T-helper 1 cell treated with Interleukin-12 subunit alpha and Interleukin-12 subunit beta and Interleukin-4 antibody, amounts not matched to agents 30 μg/mL and 1 μg/mL, for 36 hours (primary cell): ENCODE data around the gene KRTAP12-2.

Source experiments
- H3K27ac Mint-ChIP-seq: one replicate; pipeline ENCODE4 v1.8.0; 2021; ENCODE audit warnings: mild to moderate bottlenecking, mixed read lengths
- H3K27me3 Mint-ChIP-seq: one replicate; pipeline ENCODE4 v1.8.0; 2021; ENCODE audit warnings: low read depth, mixed read lengths
- H3K36me3 Mint-ChIP-seq: one replicate; pipeline ENCODE4 v1.8.0; 2021; ENCODE audit warnings: low read depth, mixed read lengths
- H3K4me1 Mint-ChIP-seq: one replicate; pipeline ENCODE4 v1.8.0; 2021; ENCODE audit warnings: low read depth, mixed read lengths
- H3K4me3 Mint-ChIP-seq: one replicate; pipeline ENCODE4 v1.8.0; 2021; ENCODE audit warnings: mild to moderate bottlenecking, moderate library complexity, mixed read lengths
- H3K9me3 Mint-ChIP-seq: one replicate; pipeline ENCODE4 v1.8.0; 2021; ENCODE audit warnings: mixed read lengths

Gene KRTAP12-2, protein sequence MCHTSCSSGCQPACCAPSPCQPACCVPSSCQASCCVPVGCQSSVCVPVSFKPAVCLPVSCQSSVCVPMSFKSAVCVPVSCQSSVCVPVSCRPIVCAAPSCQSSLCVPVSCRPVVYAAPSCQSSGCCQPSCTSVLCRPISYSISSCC

DNA sequence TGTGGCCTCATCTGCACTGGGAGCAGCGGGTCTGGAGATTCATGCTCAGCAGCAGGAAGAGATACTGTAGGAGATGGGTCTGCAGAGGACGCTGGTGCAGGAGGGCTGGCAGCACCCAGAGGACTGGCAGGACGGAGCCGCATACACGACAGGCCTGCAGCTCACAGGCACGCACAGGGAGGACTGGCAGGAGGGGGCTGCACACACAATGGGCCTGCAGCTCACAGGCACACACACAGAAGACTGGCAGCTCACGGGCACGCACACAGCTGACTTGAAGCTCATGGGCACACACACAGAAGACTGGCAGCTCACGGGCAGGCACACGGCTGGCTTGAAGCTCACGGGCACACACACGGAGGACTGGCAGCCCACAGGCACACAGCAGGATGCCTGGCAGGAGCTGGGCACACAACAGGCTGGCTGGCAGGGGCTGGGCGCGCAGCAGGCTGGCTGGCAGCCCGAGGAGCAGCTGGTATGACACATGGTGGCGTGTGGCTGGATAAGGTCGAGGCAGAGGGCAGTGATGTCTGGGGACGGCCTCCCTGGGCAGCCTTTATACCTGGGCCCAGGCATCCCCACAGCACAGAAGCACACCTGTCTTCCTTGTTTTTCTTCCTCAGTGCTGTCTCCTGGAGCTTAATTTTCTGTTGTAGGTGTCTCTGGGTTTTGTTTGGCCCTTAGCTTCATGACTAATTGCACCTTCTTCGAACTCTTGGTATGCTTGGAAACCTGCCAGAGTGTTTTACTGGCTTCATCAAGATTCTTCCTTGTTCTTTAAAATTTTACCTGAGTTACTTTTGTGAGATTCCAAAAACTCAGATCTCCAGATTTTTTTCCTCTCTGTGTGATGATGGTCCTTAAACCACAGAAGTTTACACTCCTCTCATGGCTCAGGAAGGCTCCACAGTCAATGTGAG, at the start of gene KRTAP12-2:
KRTAP12-2 (minus strand) TSS at position 527 of the 920 bp plus-strand sequence; CDS start at position 486, 41 bp downstream.
- peaks cover 53% of the 10 kb centered on the region for H3K9me3 Mint-ChIP-seq
- no peak within 1 kb of the TSS for H3K27ac Mint-ChIP-seq
- H3K4me3 Mint-ChIP-seq = no peak within 1 kb of the TSS
- H3K36me3 Mint-ChIP-seq = peaks cover 6% of the 10 kb centered on the region
- no peaks in the 10 kb centered on the region for H3K4me1 Mint-ChIP-seq
- peaks cover 36% of the 10 kb centered on the region for H3K27me3 Mint-ChIP-seq

DNA sequence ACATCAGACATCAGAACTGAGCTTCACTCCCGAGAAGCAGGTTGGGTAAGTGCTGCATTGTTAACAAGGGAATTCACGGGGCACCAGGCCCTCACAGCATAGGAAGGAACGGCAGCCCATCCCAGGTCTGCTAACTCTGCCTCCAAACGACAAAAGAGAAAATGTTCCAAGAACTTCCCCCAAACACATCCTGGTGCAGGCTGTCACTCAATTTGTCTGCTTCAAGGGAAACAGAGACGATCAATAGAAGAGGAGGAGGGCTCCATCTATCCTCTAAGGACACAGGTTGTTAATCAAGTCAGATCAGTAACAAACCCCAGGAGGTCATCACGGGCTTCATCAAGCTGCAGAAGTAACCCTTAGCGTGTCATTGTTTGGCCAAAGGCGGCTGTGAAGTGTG, 48.2 kb upstream of the KRTAP12-2 start:
- H3K4me3 Mint-ChIP-seq = no peak overlapping the region
- peaks cover 11% of the 10 kb centered on the region for H3K4me1 Mint-ChIP-seq
- H3K27me3 Mint-ChIP-seq = peaks cover 91% of the 10 kb centered on the region

DNA sequence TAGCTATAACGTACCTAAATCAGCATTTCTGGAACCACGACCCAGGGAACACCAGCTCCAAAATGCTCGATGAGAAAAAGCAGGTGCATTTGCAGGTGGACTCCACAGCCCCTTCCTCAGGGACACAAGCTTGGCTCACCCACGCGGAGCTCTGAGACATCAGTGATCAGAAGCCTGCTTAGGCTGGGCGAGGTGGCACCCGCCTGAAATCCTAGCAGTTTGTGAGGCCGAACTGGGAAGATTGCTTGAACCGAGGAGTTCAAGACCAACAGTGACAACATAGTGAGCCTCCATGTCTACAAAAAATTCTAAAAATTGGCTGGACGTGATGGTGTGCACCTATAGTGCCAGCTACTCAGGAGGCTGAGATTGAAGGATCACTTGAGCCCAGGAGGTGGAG, 47.1 kb upstream of the KRTAP12-2 start:
- no peak overlapping the region for H3K27ac Mint-ChIP-seq
- peaks cover 91% of the 10 kb centered on the region for H3K27me3 Mint-ChIP-seq
- H3K9me3 Mint-ChIP-seq = no peaks in the 10 kb centered on the region

More for the DNA sequence above, 48.2 kb upstream of the KRTAP12-2 start:
- Mint-ChIP-seq H3K9me3 (no peaks in the 10 kb centered on the region), H3K27ac (no peak overlapping the region), H3K36me3 (peaks cover 3% of the 10 kb centered on the region)

DNA sequence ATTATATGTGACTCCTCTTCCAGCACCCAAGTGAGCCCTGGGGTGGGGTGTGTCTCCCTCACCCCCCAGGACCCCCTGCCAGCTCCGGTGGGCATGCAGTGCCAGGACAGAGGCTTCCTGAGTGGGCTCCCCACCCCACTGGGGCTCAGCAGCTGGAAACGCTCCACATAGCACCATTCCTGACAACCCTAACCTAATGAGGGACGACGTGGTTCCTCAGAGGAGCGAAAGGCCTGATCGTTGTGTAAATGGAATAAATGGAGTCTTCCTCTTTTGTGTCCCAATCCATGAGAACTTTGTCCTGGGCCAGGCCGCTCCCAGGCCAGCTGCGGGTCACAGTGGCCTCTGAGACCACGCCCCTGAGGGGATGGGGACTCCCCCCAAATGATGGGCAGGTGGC, 46.4 kb upstream of the KRTAP12-2 start:
- no peak overlapping the region for H3K27ac Mint-ChIP-seq
- no peaks in the 10 kb centered on the region for H3K9me3 Mint-ChIP-seq
- peaks cover 16% of the 10 kb centered on the region for H3K4me1 Mint-ChIP-seq
- peaks cover 3% of the 10 kb centered on the region for H3K36me3 Mint-ChIP-seq
- H3K4me3 Mint-ChIP-seq = no peak overlapping the region
- H3K27me3 Mint-ChIP-seq = peaks cover 91% of the 10 kb centered on the region

More for the DNA sequence above, 47.1 kb upstream of the KRTAP12-2 start:
- Mint-ChIP-seq H3K36me3 (peaks cover 3% of the 10 kb centered on the region), H3K4me1 (peaks cover 16% of the 10 kb centered on the region), H3K4me3 (no peak overlapping the region)

DNA sequence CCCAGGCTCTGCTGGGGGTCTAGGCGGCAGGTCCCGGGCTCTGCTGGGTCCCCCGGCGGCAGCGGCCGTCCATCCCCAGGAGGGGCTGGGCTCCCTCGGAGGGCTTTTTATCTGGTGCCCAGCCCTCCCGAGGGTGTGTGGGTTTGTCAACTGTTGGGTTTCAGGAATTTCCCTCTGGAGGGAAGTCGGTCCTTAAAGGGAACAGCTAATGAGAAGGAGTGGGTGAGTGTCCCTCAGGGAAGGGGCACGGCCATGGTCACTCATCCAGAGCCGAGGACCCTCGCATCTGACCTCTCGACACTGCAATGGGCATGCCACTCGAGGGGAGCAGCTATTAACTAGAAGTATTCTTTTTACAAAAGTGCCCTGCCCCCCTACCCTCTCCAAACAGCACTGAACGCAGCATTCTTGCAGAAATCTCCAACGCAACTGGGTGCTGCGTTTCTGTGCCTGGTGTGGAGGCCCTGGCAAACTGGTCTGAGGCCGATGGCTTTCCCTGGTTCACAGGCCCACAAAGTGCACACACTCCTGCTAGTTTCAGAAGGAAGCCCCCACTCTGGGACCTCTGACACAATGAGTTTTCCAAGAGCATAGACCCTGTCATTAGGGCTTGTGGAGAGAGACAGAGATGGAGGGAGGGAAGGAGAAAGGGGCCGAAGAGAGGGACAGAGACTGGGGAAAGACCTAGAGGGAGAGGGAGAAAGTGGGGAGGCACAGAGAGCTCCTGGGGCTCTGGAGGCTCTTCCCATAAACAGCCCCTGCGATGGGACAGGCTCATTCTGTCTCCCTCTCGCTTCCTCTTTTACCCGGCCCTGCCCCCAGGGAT, 45.7 kb upstream of the KRTAP12-2 start:
- peaks cover 91% of the 10 kb centered on the region for H3K27me3 Mint-ChIP-seq
- H3K4me1 Mint-ChIP-seq = peaks cover 16% of the 10 kb centered on the region
- no peaks in the 10 kb centered on the region for H3K9me3 Mint-ChIP-seq
- H3K27ac Mint-ChIP-seq = no peak overlapping the region
- no peak overlapping the region for H3K4me3 Mint-ChIP-seq
- H3K36me3 Mint-ChIP-seq = peaks cover 3% of the 10 kb centered on the region

DNA sequence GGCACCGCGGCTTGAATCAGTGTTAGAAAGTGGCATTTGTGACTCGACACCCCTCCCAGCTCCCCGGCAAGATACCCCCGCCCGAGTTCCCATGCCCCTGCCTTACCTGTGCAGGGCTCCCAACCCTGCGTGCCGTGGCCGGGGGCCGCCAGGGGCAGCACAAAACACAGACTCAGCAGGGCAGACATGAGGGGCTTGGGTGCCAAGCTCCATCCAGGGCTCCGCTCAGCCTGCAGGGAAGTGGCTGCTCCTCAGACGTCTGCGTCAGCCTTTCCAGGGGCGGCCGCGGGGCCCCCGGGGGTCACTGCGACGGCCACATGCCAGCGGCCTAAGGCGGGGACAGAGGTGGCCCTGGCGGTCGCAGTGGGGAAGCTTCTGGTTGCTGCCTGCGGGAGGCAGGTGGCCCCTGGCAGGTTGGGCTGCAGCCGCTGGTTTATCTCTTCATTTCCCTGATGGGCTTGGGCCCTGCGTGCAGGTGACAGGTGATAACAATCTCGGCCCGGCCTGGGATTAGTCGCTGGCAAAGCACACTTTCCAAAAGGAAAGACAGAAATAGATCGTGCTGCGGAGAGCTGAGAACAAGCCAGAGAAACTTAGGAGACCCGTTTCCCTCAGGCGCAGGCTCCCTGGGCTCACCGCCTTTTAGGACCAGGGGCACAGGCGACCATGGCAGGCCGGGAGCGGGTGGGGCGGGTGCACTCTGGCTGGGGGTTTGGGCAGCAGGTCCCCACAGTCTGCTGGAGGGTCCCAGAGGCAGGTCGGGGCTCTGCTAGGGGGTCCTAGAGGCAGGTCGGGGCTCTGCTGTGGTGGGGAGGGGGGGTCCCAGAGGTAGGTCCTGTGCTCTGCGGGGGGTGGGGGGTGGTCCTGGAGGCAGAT, 44.8 kb upstream of the KRTAP12-2 start, which contains the start of gene TSPEAR:
TSPEAR (minus strand) TSS at position 246 of the 876 bp plus-strand sequence; CDS start at position 188, 58 bp downstream.
- peaks cover 92% of the 10 kb centered on the region for H3K27me3 Mint-ChIP-seq
- peaks cover 16% of the 10 kb centered on the region for H3K4me1 Mint-ChIP-seq
- peaks cover 3% of the 10 kb centered on the region for H3K36me3 Mint-ChIP-seq
- H3K27ac Mint-ChIP-seq = no peak within 1 kb of the TSS
- no peaks in the 10 kb centered on the region for H3K9me3 Mint-ChIP-seq
- H3K4me3 Mint-ChIP-seq = no peak within 1 kb of the TSS

DNA sequence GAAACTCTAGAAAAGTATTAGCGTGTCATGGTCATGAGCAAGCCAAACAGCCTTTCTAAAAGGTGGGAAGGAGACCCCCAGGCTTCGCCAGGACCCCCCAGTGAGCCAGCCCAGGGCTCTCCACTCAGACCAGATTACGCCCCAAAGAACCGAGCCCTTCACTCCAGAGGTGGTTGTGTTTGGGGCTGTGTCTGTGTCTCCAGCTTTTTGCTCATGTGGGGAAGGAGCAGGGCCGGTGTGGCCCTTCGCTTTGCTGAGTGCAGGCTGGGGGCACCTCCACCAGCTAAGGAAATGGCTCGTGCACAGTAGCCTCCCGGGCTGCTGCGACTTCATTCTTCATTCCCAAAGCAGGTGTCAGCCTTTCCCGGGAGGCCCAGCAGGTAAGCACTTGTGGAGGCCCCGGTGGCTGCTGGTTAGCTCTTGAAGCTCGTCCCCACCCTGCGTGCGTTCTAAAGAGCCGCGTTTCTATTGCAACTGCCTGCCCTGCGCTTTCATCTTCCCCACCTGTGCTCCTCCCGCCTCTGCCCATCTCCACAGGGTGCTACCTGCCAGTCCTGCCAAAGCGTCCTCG, 44.1 kb upstream of the KRTAP12-2 start:
- Mint-ChIP-seq H3K27me3 (peaks cover 92% of the 10 kb centered on the region), H3K4me1 (peaks cover 17% of the 10 kb centered on the region), H3K9me3 (peaks cover 3% of the 10 kb centered on the region), H3K27ac (no peak overlapping the region), H3K4me3 (no peak overlapping the region), H3K36me3 (peaks cover 4% of the 10 kb centered on the region)

DNA sequence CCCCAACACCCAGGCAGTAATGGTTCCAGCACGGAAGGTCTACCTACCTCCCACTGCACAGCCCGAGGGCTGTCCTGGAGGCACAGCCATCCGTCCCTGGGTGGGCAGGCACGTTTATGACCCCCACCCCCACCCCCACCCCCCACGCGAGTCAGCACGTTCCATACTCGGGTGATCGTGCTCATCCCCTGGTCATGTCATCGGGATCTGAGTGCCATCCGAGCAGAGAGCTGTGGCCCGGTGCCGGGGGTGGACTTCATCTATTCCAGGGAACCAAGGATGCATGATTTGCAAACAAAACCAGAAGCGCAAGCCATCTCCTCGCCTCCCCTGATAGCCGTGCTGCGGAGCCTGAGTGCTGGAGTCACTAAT, 43.6 kb upstream of the KRTAP12-2 start:
- Mint-ChIP-seq H3K36me3 (peaks cover 4% of the 10 kb centered on the region), H3K9me3 (peaks cover 6% of the 10 kb centered on the region), H3K27me3 (peaks cover 92% of the 10 kb centered on the region), H3K4me3 (no peak overlapping the region), H3K4me1 (peaks cover 18% of the 10 kb centered on the region), H3K27ac (no peak overlapping the region)

DNA sequence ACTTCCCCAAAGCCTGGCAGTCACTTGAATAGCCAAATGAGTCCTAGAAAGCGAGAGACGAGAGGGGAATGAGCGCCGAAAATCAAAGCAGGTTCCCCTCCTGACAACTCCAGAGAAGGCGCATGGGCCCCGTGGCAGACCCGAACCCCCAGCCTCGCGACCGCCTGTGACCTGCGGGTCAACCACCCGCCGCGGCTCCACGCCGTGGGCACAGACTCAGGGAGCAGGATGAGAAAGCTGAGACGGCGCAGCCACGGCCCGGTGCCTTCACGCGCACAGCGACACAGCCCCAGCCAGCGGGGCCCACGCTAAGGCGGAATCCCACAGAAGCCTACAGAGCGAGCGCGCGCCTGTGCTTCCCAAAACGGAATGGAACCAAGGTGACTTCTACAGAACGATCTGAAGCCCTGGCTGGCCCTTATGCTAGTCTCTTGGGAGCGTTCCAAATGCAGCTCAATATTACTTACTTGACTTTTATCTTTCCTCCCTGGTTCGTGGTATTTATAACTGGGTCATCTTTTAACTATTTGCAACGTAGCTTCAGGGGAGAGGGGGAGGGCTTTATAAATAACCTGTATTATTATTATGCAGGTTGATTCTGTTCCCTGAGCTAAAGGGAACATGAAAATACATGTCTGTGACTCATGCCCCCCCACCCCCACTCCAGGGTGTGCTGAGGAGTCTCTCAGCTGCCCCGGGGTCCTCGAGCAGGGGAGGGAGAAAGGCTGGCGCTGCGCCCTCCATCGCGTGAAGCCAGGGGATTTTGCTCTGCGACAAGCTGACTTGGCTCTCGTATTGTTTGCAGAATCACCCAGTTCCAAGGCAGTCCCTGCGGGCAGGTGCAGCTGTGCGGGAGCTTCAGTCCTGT, 42.9 kb upstream of the KRTAP12-2 start:
- peaks cover 6% of the 10 kb centered on the region for H3K9me3 Mint-ChIP-seq
- H3K4me3 Mint-ChIP-seq = no peak overlapping the region
- H3K36me3 Mint-ChIP-seq = peaks cover 7% of the 10 kb centered on the region
- peaks cover 12% of the 10 kb centered on the region for H3K4me1 Mint-ChIP-seq
- no peak overlapping the region for H3K27ac Mint-ChIP-seq
- peaks cover 92% of the 10 kb centered on the region for H3K27me3 Mint-ChIP-seq

DNA sequence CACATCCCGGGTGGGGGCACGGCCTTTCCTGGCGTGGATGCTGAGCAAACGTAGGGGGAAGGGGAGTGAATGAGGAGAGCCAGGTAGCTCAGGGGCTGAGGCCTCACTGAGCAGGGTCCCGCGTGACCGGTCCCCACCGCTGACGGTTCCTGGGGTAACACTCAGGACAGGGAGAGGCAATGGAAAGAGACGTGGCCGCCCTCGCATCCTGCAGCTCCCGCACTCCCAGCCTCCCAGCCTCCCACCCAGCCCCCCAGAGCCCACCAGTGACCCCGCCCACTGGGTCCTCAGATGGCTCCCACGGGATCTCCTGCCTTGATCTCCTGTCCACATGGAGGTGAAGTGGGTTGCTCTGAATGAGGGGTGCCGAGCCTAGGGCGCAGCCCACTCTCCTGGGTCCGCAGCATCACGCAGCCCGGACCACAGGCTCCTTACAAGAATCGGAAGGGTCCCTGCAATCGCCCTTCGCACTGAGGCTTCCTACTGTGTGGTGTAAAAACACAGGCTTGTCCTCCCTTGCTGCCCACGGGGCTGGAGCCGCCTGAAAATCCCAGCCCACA, 42.2 kb upstream of the KRTAP12-2 start:
- Mint-ChIP-seq H3K4me1 (peaks cover 11% of the 10 kb centered on the region), H3K27ac (no peak overlapping the region), H3K9me3 (peaks cover 6% of the 10 kb centered on the region), H3K27me3 (peaks cover 91% of the 10 kb centered on the region), H3K36me3 (peaks cover 7% of the 10 kb centered on the region), H3K4me3 (no peak overlapping the region)

DNA sequence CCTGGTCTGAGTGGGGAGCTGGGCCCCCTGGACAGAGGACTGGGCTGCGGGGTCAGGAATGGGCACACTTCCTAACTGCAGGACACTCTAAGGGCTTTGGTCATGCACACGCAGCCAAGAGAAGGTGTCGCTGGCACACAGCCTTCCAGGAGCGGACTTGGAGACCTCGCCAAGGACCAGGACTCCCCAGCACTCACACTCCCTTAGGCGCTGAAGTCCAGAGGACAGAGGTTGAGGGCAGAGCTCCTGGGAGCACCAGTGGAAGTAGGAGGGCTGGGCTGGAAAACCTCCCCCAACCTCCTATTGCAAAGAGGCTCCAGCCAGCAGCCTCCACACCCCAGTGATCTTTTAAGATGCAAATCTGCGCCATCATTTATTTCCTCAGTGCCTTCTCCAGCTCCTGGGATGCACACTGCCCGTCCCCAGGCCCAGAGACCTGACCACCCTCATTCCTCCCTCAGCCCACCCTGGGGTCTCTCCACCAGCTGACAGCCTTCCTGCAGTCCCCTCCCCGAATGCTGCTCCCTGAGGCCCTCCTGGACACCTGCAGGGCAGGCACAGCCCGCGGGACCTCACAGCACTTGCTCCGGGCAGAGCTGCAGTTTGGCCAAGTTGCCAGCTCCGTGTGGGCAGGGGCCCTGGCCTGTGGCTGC, 41.6 kb upstream of the KRTAP12-2 start:
- Mint-ChIP-seq H3K36me3 (peaks cover 7% of the 10 kb centered on the region), H3K4me3 (no peak overlapping the region), H3K9me3 (peaks cover 6% of the 10 kb centered on the region), H3K27ac (no peak overlapping the region), H3K27me3 (peaks cover 88% of the 10 kb centered on the region), H3K4me1 (peaks cover 11% of the 10 kb centered on the region)
